Measurements from ENCODE around the gene GTPBP6. TPM values are rescaled to one million over a fixed set of nuclear protein-coding genes. Genes with fewer than 3 reads are reported as not detected.

GTPBP6 gene
- total RNA-seq, 1 donor, result 34.4 TPM

DNA sequence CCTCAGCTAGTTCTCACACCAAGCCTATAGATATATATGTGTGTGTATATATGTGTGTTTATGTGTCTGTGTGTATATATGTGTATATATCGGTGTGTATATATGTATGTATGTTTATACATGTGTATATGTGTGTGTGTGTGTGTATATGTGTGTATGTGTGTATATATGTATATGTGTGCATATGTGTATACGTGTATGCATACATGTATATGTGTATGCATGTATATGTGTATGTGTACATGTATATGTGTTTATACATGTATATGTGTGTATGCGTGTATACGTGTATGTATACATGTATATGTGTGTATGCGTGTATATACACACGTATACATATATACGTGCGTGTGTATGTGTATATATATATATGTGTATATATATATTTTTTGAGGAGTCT lies 18.3 kb downstream of the GTPBP6 start:
- no peaks in the 10 kb centered on the region for H3K79me2 ChIP-seq (ENCODE audit: insufficient read depth, low read length)
- no peak overlapping the region for H2AFZ ChIP-seq (ENCODE audit: low read length)
- no peaks in the 10 kb centered on the region for H3K9me3 ChIP-seq (ENCODE audit: low read depth, low read length)
- H3K4me3 ChIP-seq (ENCODE audit: insufficient read depth, low read length), result no peak overlapping the region
- no peak for DNase-seq (ENCODE audit: insufficient read length, low spot score, missing footprints)
- no peaks in the 10 kb centered on the region for H3K27me3 ChIP-seq (ENCODE audit: insufficient read depth, low read length)
- no peak overlapping the region for H3K27ac ChIP-seq (ENCODE audit: low read depth, low read length)
- H3K4me2 ChIP-seq (ENCODE audit: insufficient read depth, low read length), result no peak overlapping the region
- H4K20me1 ChIP-seq (ENCODE audit: insufficient read depth, low read length), result no peaks in the 10 kb centered on the region
- TF ChIP-seq, protein P1, sequence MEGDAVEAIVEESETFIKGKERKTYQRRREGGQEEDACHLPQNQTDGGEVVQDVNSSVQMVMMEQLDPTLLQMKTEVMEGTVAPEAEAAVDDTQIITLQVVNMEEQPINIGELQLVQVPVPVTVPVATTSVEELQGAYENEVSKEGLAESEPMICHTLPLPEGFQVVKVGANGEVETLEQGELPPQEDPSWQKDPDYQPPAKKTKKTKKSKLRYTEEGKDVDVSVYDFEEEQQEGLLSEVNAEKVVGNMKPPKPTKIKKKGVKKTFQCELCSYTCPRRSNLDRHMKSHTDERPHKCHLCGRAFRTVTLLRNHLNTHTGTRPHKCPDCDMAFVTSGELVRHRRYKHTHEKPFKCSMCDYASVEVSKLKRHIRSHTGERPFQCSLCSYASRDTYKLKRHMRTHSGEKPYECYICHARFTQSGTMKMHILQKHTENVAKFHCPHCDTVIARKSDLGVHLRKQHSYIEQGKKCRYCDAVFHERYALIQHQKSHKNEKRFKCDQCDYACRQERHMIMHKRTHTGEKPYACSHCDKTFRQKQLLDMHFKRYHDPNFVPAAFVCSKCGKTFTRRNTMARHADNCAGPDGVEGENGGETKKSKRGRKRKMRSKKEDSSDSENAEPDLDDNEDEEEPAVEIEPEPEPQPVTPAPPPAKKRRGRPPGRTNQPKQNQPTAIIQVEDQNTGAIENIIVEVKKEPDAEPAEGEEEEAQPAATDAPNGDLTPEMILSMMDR (IDR thresholded peaks at IDR 0.05; ENCODE audit: extremely low read depth, low read depth, low read length), result no peak
- H3K36me3 ChIP-seq (ENCODE audit: insufficient read depth, low read length), result peaks cover 26% of the 10 kb centered on the region
- H3K4me1 ChIP-seq (ENCODE audit: insufficient read depth, low read length), result no peaks in the 10 kb centered on the region

DNA sequence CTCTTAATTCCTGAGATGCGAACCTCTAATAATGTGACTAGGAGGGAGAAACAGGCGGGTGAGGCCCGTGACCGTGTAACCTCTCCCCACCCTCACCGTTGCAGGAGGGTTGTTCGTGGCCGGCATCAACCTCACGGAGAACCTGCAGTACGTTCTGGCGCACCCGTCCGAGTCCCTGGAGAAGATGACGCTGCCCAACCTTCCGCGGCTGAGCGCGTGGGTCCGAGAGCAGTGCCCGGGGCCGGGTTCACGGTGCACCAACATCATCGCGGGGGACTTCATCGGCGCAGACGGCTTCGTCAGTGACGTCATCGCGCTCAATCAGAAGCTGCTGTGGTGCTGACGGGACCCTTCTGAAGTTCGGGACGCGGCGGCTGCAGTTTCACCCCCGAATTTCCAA lies 19.6 kb downstream of the GTPBP6 start:
- Histone ChIP-seq H4K20me1 (ENCODE audit: insufficient read depth, low read length) (no peaks in the 10 kb centered on the region), H3K79me2 (ENCODE audit: insufficient read depth, low read length) (no peaks in the 10 kb centered on the region), H3K36me3 (ENCODE audit: insufficient read depth, low read length) (peaks cover 26% of the 10 kb centered on the region), H3K4me3 (ENCODE audit: insufficient read depth, low read length) (no peak overlapping the region), H3K9me3 (ENCODE audit: low read depth, low read length) (no peaks in the 10 kb centered on the region), H3K4me2 (ENCODE audit: insufficient read depth, low read length) (no peak overlapping the region), H2AFZ (ENCODE audit: low read length) (no peak overlapping the region), H3K4me1 (ENCODE audit: insufficient read depth, low read length) (no peaks in the 10 kb centered on the region), H3K27ac (ENCODE audit: low read depth, low read length) (no peak overlapping the region), H3K27me3 (ENCODE audit: insufficient read depth, low read length) (no peaks in the 10 kb centered on the region)
- TF ChIP-seq, protein P1 (IDR thresholded peaks at IDR 0.05; ENCODE audit: extremely low read depth, low read depth, low read length), result no peak
- DNase-seq (ENCODE audit: insufficient read length, low spot score, missing footprints), result no peak

DNA sequence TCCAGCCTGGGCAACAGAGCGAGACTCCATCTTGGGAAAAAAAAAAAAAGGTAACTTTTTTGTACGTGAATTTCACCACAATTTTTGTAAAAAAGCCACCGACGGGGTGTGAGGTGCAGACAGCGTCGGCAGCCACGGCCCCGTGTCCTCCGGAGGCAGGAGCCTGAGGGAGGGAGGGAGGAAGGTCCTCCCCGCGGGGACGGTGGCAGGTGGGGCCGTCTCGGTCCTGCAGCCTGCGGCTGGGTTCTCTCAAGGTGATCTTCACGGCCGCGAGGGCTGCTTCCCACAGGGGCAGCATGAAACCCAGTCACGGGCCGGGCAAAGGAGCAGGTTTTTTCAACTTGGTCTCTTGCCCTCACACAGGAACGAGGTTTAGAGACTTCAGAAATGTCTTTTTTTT lies 23.5 kb downstream of the GTPBP6 start:
- DNase-seq (ENCODE audit: insufficient read length, low spot score, missing footprints), result peak; percentile 51
- no peaks in the 10 kb centered on the region for H4K20me1 ChIP-seq (ENCODE audit: insufficient read depth, low read length)
- no peaks in the 10 kb centered on the region for H3K4me1 ChIP-seq (ENCODE audit: insufficient read depth, low read length)
- no peak overlapping the region for H3K4me3 ChIP-seq (ENCODE audit: insufficient read depth, low read length)
- no peaks in the 10 kb centered on the region for H3K9me3 ChIP-seq (ENCODE audit: low read depth, low read length)
- H3K36me3 ChIP-seq (ENCODE audit: insufficient read depth, low read length), result peaks cover 32% of the 10 kb centered on the region
- H3K27ac ChIP-seq (ENCODE audit: low read depth, low read length), result no peak overlapping the region
- H2AFZ ChIP-seq (ENCODE audit: low read length), result no peak overlapping the region
- TF ChIP-seq, protein P1 (IDR thresholded peaks at IDR 0.05; ENCODE audit: extremely low read depth, low read depth, low read length), result no peak
- H3K27me3 ChIP-seq (ENCODE audit: insufficient read depth, low read length), result no peaks in the 10 kb centered on the region
- no peak overlapping the region for H3K4me2 ChIP-seq (ENCODE audit: insufficient read depth, low read length)
- H3K79me2 ChIP-seq (ENCODE audit: insufficient read depth, low read length), result no peaks in the 10 kb centered on the region

DNA sequence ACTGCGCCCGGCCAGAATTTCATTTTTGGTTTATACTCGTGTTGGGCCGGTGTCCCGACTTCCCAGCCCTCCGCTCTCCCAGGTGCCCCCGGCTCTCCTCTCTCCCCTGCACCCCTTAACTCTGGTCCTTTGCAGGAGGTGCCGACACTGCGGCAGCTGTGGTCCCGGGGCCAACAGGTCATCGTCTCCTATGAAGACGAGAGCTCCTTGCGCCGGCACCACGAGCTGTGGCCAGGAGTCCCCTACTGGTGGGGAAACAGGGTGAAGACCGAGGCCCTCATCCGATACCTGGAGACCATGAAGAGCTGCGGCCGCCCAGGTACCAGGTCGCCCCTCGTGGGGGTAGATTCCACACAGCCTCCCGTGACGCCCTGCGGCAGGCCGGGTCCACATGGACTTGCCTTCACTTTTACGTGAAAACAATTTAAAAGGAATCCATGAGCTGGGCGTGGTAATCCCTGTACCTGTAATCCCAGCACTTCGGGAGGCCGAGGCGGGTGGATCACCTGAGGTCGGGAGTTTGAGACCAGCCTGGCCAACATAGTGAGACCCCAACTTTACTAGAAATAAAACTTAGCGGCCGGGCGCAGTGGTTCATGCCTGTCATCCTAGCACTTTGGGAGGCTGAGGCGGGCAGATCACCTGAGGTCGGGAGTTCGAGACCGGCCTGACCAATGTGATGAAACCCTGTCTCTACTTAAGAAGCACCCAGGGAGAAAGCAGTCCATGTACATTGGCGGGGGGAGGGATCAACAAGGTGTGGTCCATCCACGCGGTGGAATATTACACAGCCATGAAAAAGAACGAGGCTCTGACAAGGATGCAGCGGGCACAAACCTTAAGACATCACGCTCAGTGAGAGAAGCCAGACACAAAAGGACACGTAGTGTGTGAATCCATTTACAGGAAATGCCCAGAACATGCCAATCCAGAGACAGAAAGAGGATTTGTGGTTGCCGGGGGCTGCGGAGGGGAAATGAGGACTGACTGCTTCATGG lies 25.4 kb downstream of the GTPBP6 start:
- no peak overlapping the region for H3K27ac ChIP-seq (ENCODE audit: low read depth, low read length)
- no peaks in the 10 kb centered on the region for H3K27me3 ChIP-seq (ENCODE audit: insufficient read depth, low read length)
- no peaks in the 10 kb centered on the region for H3K4me1 ChIP-seq (ENCODE audit: insufficient read depth, low read length)
- no peak overlapping the region for H3K4me3 ChIP-seq (ENCODE audit: insufficient read depth, low read length)
- H3K4me2 ChIP-seq (ENCODE audit: insufficient read depth, low read length), result no peak overlapping the region
- H3K9me3 ChIP-seq (ENCODE audit: low read depth, low read length), result no peaks in the 10 kb centered on the region
- peaks cover 34% of the 10 kb centered on the region for H3K36me3 ChIP-seq (ENCODE audit: insufficient read depth, low read length)
- no peaks in the 10 kb centered on the region for H3K79me2 ChIP-seq (ENCODE audit: insufficient read depth, low read length)
- peak; percentile 80 for DNase-seq (ENCODE audit: insufficient read length, low spot score, missing footprints)
- TF ChIP-seq, protein P1 (IDR thresholded peaks at IDR 0.05; ENCODE audit: extremely low read depth, low read depth, low read length), result no peak
- H2AFZ ChIP-seq (ENCODE audit: low read length), result no peak overlapping the region
- no peaks in the 10 kb centered on the region for H4K20me1 ChIP-seq (ENCODE audit: insufficient read depth, low read length)

Data from osteoblast (primary cell).